HG02970 (cell line): Measurements from ENCODE around the gene WNT11.
"Not testable (repeated sequence)": the region's sequence is repeated elsewhere in the genome, so short reads cannot be mapped to it uniquely, and the experiment has no call there.

Experiments
- ATAC-seq: cut with Tn5 transposase; IDR thresholded peaks from one replicate; pipeline ENCODE4 v1.9.1; 2021; ENCODE audit warnings: mild to moderate bottlenecking, moderate library complexity, moderate number of reproducible peaks; ENCODE audit not compliant: unreplicated experiment, low FRiP score

Gene WNT11

DNA sequence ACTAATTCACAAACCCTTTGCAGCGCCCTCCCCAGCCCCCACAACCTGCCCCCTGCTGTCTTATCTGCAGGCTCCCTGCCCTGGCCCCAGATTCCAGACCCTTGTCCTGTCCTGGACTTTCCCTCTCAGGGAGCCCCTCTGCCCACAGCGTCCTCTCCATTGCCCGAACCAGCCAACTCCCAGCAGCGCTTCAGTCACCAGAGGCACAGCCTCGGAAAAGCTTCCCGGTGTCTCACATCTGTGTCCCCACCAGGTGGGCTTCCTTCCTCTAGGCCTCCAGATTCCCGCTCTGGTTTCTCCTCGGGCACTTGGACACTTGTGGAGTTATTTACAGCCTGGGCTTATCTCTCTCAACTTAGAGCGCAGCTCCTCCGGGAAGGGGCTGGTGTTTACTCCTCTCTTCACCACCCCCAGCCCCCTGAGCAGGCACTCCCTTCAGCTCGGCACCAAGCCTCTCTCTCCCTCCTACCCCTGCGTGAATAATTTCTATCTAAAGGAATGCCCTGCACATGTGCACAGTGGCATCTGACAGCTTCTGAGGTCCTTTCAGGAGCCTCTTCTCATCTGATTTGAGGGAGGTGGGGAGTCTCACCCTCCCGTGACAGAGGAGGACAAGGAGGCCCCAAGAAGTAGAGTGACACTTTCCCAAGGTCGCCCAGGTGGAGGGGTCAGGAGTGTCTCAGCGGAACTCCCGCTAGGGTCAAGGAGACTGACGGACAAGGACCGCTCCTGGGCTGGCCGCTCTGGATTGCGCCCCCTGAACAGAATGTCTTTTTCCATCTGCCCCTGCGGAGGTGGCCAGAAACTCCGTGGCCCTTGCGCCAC is 838 bp downstream of the WNT11 start:
- ATAC-seq: no peak

DNA sequence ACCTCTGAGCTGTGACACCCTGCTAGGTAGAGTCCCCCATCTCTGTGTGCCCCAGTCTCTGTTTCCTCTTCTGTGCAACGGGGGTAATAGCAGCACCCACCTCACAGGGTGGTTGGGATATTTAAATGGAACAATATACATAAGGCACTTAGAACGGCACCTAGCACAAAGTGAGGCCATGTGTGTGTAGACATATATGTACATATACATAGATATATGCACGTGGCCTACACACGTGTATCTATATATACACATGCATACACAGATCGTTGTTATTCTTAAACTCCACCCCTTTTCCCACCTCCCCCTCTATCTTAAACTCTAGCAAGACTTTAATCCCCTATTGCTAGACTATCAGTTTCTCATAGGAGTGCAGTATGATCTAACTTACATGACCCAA is 2.4 kb downstream of the WNT11 start:
- ATAC-seq: no peak

DNA sequence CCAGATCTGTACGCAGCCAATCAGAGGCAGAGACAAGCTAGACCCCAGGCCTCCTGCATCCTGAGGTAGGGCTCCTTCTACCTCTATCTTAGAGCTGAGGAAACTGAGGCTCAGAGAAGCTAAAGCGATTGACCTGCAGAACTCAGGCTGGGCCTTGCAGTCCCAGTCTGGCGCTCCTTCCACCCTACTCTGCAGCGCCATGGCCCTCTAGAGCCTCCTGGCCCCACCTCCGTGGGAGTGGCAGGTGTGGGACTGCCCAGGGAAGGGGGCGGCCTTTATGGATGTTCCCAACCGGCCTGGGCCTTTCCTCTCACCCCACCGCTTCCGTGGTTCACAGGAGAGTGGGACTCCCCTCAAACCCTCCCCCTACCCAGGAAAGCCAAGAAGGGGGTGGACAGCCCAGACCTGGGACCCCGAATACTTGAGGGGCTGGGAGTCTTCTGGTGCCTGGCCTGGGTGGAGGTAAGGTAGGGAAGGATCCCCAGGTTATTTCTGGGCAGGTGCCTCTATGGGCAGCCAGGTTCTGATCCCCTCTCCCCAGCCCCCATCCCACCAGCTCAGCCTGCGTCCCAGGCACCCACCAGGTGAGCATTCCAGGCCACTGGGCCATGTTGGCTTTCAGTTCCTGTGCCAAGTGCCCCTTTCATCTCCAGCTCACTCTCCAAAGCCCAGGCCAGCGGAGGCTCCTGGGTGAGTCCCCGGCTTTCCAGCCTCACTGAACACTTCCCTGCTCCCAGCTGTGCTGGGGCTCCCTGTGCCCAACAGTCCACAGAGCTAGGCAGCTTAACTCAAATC is 3.0 kb downstream of the WNT11 start:
- no peak for ATAC-seq

DNA sequence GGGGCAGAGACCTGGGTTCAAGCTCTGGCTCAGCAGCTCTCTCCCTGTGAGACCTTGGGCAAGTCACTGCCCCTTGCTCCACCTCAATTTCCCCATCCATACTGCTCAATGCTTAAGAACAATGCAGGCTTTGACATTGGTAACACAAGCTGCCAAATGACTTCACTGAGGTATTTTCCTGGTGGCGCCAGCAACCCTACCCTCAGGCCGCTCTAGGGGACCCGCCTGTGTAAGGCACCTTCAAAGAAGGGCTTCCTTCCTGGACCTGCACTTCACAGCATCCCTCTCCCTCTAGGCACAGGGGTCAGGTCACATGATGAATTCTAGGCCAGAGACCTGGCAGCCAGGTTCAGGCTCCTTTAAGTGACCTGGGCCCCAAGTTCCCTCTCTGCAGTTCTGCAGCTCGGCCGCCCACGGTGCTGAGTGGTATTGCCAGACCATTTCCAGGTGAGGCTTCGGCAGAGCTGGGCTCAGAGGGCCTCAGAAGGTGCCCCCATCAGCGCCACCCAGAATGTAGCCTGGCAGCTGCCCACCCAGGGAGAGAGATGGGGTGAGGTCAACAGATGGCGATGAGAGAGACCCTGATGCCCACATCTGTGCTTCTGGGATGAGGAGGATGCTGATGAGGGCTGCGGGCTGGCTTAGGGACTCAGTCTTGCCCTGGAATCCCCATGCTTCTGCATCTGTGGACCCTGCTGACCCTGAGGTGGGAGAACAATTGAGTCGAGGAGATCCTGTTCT is 4.5 kb downstream of the WNT11 start:
- no peak for ATAC-seq

DNA sequence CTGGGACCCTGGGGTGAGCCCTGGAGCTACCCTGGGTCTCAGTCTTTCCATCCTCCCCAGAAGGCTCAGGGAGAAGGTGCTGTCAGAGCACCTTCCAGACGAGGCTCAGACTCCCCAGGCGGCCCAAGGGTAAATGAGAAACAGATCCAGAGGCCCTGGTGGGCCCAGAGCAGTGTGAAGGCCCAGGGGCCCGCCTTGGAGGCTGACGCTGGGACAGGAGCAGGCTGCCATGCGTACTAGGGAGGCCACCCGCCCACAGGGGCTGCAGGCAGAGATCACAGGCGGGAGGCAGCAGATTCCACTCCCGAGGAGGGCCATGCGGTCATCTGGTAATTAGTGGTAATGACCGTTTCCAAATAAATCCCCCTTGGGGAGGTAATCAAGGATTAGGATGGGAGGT is 5.2 kb downstream of the WNT11 start:
- ATAC-seq: no peak

DNA sequence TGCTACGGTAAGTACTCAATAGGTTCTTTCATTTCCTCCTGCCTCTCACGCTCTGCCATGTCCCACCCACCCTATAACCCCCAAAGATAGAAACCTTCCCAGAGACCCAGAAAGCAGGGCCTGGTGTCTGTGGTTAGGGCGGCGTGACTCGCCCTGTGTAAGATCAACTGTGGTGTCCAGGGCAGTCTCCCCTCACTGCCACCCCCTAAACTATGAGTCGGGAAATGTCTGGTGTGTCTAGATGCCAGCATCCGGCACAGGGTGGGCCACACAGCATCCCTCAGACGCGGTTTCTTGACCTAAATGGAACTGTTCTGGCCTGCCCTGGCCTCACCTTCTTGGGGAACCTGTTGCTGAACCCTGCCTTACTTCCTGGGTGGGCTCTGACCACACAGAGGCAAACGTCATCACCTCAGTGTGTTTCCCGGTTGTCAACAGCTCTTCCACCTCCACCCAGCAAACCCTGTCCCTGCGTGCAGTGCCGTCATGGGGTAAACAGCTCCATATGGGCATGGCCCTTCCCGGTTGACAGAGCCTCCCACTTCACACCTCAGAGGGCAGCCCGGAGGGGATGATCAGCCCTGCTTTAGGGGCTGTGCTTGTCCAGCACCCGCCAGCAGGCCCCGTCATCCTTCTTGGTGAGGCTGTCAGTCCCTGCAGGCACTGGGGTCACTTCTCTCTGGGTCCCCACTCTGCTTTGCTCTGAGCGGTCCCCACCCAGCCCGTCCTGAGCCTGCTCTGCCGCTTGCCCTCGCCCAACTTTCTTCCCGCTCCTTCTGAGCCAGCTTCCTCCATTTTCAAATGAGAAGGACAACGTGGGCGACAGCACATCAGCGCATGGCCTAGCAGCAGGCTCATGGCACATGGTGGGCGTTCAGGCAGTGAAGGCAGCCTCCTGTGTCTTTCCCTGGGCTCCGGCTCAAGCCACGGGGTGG is 6.0 kb downstream of the WNT11 start:
- ATAC-seq: no peak

DNA sequence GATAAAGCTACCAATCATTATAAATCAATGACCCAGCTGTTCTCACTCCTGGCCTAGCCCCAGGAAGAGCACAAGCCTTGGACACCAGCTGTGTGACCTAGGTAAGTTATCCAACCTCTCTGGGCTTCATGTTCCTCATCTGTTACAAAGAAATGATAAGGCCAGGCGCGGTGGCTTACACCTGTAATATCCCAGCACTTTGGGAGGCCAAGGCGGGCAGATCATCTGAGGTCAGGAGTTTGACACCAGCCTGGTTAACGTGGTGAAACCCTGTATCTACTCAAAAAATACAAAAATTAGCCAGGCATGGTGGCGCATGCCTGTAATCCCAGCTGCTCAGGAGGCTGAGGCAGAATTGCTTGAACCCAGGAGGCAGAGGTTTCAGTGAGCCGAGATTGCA is 7.6 kb downstream of the WNT11 start:
- not testable (repeated sequence) for ATAC-seq

DNA sequence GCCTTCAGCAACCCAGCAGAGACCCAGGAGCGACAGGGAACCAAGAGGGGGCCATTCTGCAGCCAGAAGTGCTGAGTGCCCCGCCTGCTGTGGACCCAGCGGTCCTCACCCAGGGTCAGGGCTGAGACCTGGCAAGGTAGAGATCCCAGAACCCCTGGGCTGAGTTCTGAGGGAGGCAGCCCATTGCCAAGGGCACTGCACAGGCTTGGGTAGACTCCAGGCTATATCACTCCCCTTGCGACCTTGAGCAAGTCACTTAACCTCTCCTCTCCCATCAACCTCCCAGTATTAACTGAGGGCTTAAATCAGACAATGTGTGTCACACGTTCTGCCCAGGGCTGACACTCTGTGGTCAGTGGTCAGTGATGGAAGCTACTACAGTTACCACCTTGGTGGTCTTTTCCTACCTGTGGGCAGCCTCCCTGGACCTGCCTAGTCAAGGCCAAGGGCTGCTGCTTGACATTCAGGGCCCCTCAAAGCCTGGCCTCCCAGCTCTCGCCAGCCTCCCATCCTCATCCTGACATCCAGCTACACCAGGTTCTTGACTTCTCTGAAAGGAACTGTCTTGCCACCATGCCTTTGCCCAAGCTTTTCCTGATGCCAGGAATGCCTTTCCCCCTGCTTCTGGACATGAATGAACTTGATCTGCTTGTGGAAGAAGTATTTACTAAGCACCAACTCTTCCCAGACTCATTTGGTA is 8.2 kb downstream of the WNT11 start:
- ATAC-seq: no peak

DNA sequence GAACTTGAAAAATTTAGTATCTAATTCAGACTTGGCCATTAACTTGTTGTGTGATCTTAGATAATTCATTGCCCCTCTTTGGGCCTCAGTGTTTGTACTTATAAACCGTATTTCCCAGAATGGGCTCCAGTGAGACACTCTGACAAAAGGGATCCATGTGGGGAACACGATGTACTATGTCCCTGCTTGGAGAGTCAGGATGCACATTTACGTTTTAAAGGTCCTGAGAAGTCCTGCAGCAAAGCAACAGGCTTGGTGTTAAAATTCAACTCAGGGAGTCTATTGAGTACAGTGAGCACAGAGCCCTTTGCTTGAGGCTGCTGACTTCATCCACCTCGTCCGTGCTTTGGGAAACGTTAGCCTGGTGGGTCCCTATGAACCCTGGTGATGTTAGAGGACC is 9.0 kb downstream of the WNT11 start:
- ATAC-seq: no peak

DNA sequence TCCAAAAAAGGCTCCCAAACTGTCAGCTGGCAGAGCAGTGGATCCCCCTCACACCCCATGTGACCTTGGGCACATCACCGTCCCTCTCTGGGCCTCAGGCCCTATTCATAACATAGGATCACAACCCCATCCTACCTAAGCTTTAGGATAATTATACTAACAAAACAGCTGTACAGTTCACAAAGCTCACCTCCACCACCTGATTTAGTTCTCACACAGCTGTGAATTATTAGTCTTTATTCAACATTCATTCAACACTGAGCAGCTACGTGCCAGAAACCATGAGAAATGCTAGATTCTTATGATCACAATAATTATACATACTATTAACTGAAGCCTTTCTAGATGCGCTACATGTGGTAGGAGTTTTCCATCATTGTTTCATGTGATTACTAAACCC is 9.5 kb downstream of the WNT11 start:
- ATAC-seq: no peak

DNA sequence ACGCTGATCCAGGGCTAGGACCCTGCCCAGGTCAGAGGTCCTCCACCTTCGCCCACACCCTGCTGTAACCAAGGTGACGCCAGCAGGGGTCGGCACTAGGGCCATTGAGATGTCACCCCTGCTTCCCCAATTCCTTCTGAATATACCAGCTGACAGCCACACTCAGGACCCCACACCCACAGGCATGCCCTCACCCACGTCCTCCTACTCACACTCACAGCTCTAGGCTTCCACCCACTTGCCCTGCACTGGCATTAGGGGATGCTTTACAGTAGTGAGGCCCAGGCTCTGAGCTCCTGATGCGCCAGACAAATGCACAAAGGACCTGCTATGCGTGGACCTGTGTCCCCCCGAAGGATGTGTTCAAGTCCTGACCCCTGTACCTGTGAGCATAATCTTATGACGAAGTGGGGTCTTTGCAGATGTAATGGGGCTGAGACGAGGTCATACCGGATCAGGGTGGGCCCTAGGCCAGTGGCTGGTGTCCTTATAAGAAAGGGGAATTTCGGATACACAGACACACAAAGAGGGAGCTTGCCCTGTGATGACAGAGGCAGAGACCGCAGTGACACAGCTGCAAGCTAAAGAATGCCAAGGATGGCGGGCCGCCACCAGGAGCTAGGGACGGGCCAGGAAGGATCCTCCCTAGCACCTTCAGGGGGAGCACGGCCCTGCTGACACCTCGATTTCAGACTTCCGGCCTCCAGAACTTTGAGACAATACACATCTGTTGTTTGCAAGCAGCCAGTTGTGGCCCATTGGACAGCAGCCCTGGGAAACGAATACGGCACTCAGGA is 11.2 kb downstream of the WNT11 start:
- ATAC-seq: no peak

DNA sequence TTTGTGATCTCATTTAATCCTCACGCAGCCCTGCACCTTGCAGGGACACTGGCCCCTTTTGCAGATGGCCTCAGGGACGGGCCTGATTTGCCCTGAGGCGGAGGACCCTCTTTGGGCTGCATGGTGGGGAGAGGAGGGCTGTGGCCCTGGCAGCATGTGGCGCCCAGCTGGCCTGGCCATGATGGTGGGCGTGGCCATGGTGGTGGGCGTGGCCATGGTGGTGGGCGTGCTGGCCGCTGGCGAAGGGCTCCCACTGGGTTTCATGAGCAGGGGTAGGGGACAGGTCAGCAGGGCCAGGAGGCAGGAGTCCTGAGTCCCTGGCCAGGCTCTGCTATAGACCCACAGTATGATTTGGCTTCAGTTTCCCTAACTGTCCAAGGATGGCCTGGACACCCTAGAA is 13.1 kb downstream of the WNT11 start:
- no peak for ATAC-seq

DNA sequence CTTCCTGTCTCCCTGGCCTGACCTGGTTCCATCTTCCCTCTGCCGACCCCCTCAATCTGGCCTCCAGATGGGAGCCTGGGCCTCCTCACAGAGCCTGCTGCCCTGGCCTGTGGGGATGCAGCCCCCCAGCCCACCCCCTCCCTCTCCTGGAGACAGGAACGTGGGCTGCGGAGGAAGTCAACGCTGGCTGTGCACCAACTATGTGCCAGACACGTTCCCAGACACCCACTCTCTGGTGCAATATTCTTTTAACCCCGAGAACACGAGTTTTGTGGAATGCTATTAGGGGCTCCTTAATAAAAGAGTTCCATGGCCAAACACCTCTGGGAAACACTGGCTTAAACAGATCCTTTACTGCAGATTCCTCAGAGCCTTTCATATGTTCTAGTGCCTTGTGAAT is 15.9 kb downstream of the WNT11 start:
- no peak for ATAC-seq

DNA sequence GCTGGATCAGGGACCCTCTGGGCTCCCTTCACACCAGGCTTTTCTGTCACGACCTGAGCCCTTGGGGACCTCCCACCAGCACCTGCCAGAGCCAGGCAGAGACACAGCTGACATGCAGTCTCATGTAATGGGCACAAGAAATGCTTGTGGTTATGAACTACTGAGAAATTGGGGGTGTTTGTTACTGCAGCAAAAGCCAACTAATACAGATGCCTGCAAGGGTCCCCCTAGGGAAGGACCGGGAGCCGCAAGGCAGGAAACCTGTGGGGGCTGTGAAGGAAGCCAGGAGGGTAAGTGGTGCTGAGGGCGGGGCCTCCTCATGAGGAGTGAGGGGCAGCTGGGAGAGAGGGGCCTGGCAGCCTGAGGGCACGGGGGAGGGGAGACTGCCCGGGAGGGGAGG is 16.6 kb downstream of the WNT11 start:
- ATAC-seq: no peak

DNA sequence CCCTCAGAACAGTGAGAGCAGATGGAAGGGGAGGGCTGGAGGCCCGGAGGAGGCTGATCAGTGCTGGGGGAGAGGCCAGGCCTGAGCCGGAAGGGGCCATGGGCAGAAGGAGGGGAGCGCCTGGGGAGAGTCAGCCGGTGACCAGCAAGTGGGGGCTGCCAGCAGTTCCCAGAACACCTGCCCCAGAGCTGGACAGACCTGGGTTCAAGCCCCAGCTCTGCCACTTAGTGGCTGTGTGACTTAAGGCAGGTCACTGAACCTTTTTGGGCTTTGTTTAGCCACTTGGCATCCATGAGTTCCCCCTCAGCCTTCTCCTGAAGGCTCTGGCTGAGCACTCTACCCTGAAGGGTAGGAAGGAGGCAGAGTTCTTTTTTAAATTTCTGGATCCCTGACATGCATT is 17.4 kb downstream of the WNT11 start:
- ATAC-seq: no peak

DNA sequence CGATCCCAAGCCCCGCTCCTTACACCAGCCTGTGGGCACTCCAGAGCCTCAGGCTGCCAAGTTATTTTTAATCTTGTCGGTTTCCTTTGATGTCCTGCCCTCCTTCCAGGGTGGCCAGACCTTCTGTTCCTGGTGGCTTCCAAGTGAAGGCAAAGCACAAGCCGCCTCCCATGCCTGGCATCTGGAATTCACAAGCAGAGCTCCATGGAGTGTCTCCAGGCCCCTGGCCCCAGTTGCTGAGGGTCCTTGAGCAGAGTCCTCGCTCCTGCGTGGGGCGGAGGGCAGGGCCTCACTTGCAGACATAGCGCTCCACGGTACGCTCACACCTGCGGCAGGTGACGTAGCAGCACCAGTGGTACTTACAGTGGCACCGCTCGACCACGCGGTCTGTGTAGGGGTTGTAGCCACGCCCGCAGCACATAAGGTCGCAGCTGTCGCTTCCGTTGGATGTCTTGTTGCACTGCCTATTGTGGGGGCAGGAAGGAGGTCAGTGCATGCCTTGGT is 19.5 kb downstream of the WNT11 start:
- ATAC-seq: no peak

DNA sequence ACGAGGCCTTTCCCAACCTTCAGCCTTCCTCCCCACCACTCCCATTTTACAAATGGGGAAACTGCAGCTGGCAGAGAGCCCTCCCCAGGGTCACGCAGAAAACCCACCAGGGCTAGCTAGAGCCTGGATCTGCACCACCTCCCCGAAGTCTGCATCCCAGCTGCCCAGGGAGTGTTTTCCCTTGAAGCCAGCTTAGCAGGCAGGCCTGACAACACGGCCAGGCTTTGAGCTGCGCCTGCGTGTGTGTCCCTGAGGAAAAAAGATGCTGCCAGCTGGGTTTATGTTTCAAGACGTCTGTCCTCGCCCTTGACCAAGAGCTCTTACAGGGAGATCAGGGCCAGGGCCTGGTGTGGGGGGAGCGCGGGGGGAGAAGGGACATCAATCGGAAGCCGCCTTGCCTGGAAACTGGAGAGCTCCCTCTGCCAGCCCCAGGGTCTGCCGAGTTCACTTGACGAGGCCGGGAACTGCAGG is 20.3 kb downstream of the WNT11 start:
- ATAC-seq: no peak

DNA sequence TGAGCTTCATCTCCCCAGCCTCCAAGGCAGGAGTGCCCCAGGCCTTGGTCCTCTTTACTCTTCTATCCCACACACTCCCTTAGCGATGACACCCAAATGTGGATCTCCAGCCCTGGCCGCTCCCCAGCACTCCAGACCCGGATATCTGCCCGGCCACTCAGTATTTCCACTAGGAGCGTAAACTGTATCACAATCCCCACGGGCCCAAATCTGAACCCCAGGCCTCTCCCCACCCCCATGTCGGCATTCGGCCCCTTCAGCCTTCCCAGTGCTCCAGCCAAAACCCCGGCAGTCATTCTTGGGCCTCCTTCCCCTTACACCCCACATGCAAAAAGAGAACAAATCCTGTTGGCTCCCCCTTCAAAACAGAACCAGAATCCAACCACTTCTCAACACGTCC is 20.8 kb downstream of the WNT11 start:
- ATAC-seq: no peak
